ENCODE results near the gene ITPRIPL1.
A peak's percentile ranks its signal among the peaks of the same experiment; 100 is the strongest.

The ITPRIPL1 gene

GRCh38 chr2:96359866-96360265 lies 34.7 kb downstream of the ITPRIPL1 start:
- peak in 1 of 2 donors; percentile 51 for DNase-seq

GRCh38 chr2:96361751-96362150 lies 36.6 kb downstream of the ITPRIPL1 start:
- DNase-seq = no peak

- no peak for DNase-seq
Observed at GRCh38 chr2:96369186-96369585, 44.1 kb downstream of the ITPRIPL1 start.

GRCh38 chr2:96374211-96374951 lies 49.3 kb downstream of the ITPRIPL1 start:
- DNase-seq = no peak

All from CD4-positive, alpha-beta T cell treated with Interleukin-4 for 1 hour (primary cell).